Transverse colon (tissue), 4 donors: Measurements from ENCODE around the gene PDE8A. TPM values are rescaled to one million over a fixed set of nuclear protein-coding genes. Genes with fewer than 3 reads are reported as not detected.
A peak's percentile ranks its signal among the peaks of the same experiment; 100 is the strongest.
"Not testable (repeated sequence)": the region's sequence is repeated elsewhere in the genome, so short reads cannot be mapped to it uniquely, and the experiment has no call there.

ENCODE experiments used
- DNase-seq: peaks from one replicate; pipeline ENCODE4 v3.0.0-alpha.2; 2019
- H3K27ac ChIP-seq, 4 donors: fragments of 200-600 bp; sonication (generic); 2 replicates each; pipeline ENCODE4 v1.5.1; 2016 to 2018; ENCODE audit warnings: inconsistent platforms in 4 of 4
- H3K27me3 ChIP-seq: fragments of 200-600 bp; sonication (generic); 2 replicates; pipeline ENCODE4 v1.5.1; 2017; ENCODE audit warnings: inconsistent platforms
- H3K36me3 ChIP-seq, 4 donors: fragments of 200-600 bp; sonication (generic); 2 replicates each; pipeline ENCODE4 v1.5.1; 2017 to 2019; ENCODE audit warnings: inconsistent platforms in 4 of 4
- H3K4me1 ChIP-seq, 4 donors: fragments of 200-600 bp; sonication (generic); 2 replicates each; pipeline ENCODE4 v1.5.1; 2017 to 2020; ENCODE audit warnings: inconsistent platforms in 4 of 4
- H3K4me3 ChIP-seq, 4 donors: fragments of 200-600 bp; sonication (generic); 1 replicate in 1 of 4; 2 replicates in 3 of 4; pipeline versions ENCODE4 v1.5.1 to v1.6.1; 2017 to 2019; ENCODE audit warnings: inconsistent platforms in 4 of 4
- H3K9me3 ChIP-seq, 2 donors: fragments of 200-600 bp; sonication (generic); 2 replicates each; pipeline ENCODE4 v1.5.1; 2017 to 2019; ENCODE audit warnings: inconsistent platforms in 2 of 2
- CTCF ChIP-seq, 5 experiments: fragments of 200-600 bp in 3 of 5; fragments of 450-650 bp in 2 of 5; sonication (generic) in 3 of 5; IDR thresholded peaks; 1 replicate in 2 of 5; 2 replicates in 3 of 5; pipeline ENCODE4 v1.5.1; 2016 to 2017; ENCODE audit warnings: antibody characterized with exemption in 5 of 5, inconsistent platforms in 3 of 5, mild to moderate bottlenecking in 2 of 5, moderate library complexity in 1 of 5
- EP300 ChIP-seq: sonication (generic); formaldehyde crosslinking; IDR thresholded peaks from one replicate; pipeline ENCODE4 v1.6.1; 2017; ENCODE audit warnings: antibody characterized with exemption, low read depth
- POLR2A ChIP-seq: fragments of 450-650 bp; IDR thresholded peaks from one replicate; pipeline ENCODE4 v1.6.1; 2016; ENCODE audit warnings: antibody characterized with exemption, mild to moderate bottlenecking, moderate library complexity
- POLR2AphosphoS5 ChIP-seq, 3 donors: sonication (generic); formaldehyde crosslinking; IDR thresholded peaks; one replicate each; pipeline ENCODE4 v1.6.1; 2016; ENCODE audit warnings: antibody characterized with exemption in 3 of 3
- WGBS, 2 donors: methylation state at CpG; one replicate each; pipeline ENCODE4 v1.1.5; 2018; ENCODE audit warnings: low coverage in 1 of 2; 5-methylcytosine and 5-hydroxymethylcytosine counted together
- in situ Hi-C, 4 donors: fragments of 200-750 bp; cut with MboI; loops; one replicate each; pipeline versions ENCODE4 v1.15.0 to v1.15.1; 2017; ENCODE audit warnings: low sequenced_read_pairs in 3 of 4, low pct_ligation_motif_present in 1 of 4, low pct_unique_long_range_greater_than_20kb in 1 of 4
- intact Hi-C: fragments of 100-400 bp; cut with DNase I; formaldehyde crosslinking; loops from one replicate; pipeline ENCODE4 v1.15.1; 2023; ENCODE audit warnings: low total_unique reads
- total RNA-seq, 4 donors: library from RNA; depleted of rRNA; stranded (reverse); fragments of >200 nt; gene quantifications; one replicate each; pipeline ENCODE4 v1.1.0, GENCODE V29; 2016

Gene PDE8A
- total RNA-seq, 4 donors from 2014 or later: 115 to 188 (median 165) TPM

GRCh38 chr15:85009435-85009834 lies 27.8 kb downstream of the PDE8A start:
- Histone ChIP-seq H3K4me1 (peaks cover 49 to 79% (median 53%) of the 10 kb centered on the region in 4 donors), H3K36me3 (no peaks in the 10 kb centered on the region), H3K4me3 (no peak overlapping the region), H3K27ac (peak overlapping the region; percentile 82 to 91 (median 84)), H3K9me3 (no peaks in the 10 kb centered on the region), H3K27me3 (no peaks in the 10 kb centered on the region)
- no peak for TF ChIP-seq CTCF (IDR thresholded peaks at IDR 0.05)
- TF ChIP-seq EP300: no peak
- TF ChIP-seq POLR2A: no peak
- no peak for TF ChIP-seq POLR2AphosphoS5 (IDR thresholded peaks at IDR 0.05)
- WGBS, 2 donors: 28 to 39% methylated on average over 2 of the region's 2 CpGs
- in situ Hi-C loops: no loop called here
- intact Hi-C loops: no loop called here
- no peak for DNase-seq

- Histone ChIP-seq H3K4me3 (no peak overlapping the region), H3K27me3 (no peaks in the 10 kb centered on the region), H3K36me3 (no peaks in the 10 kb centered on the region), H3K27ac (peak overlapping the region; percentile 82 to 91 (median 84)), H3K4me1 (peaks cover 48 to 81% (median 53%) of the 10 kb centered on the region in 4 donors), H3K9me3 (no peaks in the 10 kb centered on the region)
- intact Hi-C loops: no loop called here
- DNase-seq: no peak
- TF ChIP-seq EP300 (no peak), POLR2AphosphoS5 (IDR thresholded peaks at IDR 0.05) (peak in 1 of 3 donors; percentile 18), POLR2A (no peak)
- in situ Hi-C loops: no loop called here
Observed at GRCh38 chr15:85010071-85010385, 28.4 kb downstream of the PDE8A start.

- H3K36me3 ChIP-seq: no peaks in the 10 kb centered on the region
- 6 to 9% methylated on average over 3 of the region's 3 CpGs for WGBS, 2 donors
- TF ChIP-seq CTCF (IDR thresholded peaks at IDR 0.05) (peak in 2 of 5 experiments; percentile 28 to 63), POLR2A (no peak), POLR2AphosphoS5 (IDR thresholded peaks at IDR 0.05) (peak in 1 of 3 donors; percentile 47), EP300 (no peak)
- H3K4me1 ChIP-seq: peaks cover 48 to 79% (median 54%) of the 10 kb centered on the region in 4 donors
- H3K27me3 ChIP-seq: no peaks in the 10 kb centered on the region
- H3K9me3 ChIP-seq: no peaks in the 10 kb centered on the region
- H3K4me3 ChIP-seq: no peak overlapping the region
- in situ Hi-C loops (no loop called here), intact Hi-C loops (no loop called here)
- peak overlapping the region; percentile 82 to 91 (median 84) for H3K27ac ChIP-seq
- no peak for DNase-seq
Observed at GRCh38 chr15:85010386-85011159, 28.9 kb downstream of the PDE8A start.

GRCh38 chr15:85011160-85011571 lies 29.5 kb downstream of the PDE8A start:
- no peaks in the 10 kb centered on the region for H3K27me3 ChIP-seq
- DNase-seq: no peak
- WGBS, 2 donors: 21% methylated on average over 3 of the region's 3 CpGs
- in situ Hi-C loops (no loop called here), intact Hi-C loops (no loop called here)
- H3K36me3 ChIP-seq: no peaks in the 10 kb centered on the region
- TF ChIP-seq CTCF (IDR thresholded peaks at IDR 0.05) (no peak), EP300 (no peak), POLR2A (no peak), POLR2AphosphoS5 (IDR thresholded peaks at IDR 0.05) (no peak)
- H3K4me3 ChIP-seq: no peak overlapping the region
- H3K4me1 ChIP-seq: peaks cover 48 to 78% (median 54%) of the 10 kb centered on the region in 4 donors
- no peaks in the 10 kb centered on the region for H3K9me3 ChIP-seq
- H3K27ac ChIP-seq: peak overlapping the region; percentile 82 to 91 (median 84)

- H3K4me3 ChIP-seq, in situ Hi-C loops, intact Hi-C loops, DNase-seq, H3K9me3 ChIP-seq, H3K36me3 ChIP-seq, H3K27me3 ChIP-seq: not testable (repeated sequence)
- WGBS, 2 donors: 73 to 98% methylated on average over 2 of the region's 2 CpGs
- Histone ChIP-seq H3K4me1 (peaks cover 44 to 78% (median 57%) of the 10 kb centered on the region in 4 donors), H3K27ac (peak overlapping the region; percentile 82 to 91 (median 84))
Observed at GRCh38 chr15:85011724-85012123, 30.1 kb downstream of the PDE8A start.
